ENCODE data around the gene CLRN1. TPM values are rescaled to one million over a fixed set of nuclear protein-coding genes. Genes with fewer than 3 reads are reported as not detected.

CLRN1 gene
- total RNA-seq, 1 donor from 2014 or later = not detected

- Mint-ChIP-seq H3K9me3 (ENCODE audit: unreplicated experiment) (no peaks in the 10 kb centered on the region), H3K27me3 (ENCODE audit: unreplicated experiment) (no peaks in the 10 kb centered on the region), H3K4me1 (ENCODE audit: unreplicated experiment) (no peaks in the 10 kb centered on the region), H3K36me3 (ENCODE audit: low read depth, unreplicated experiment) (no peaks in the 10 kb centered on the region), H3K27ac (ENCODE audit: unreplicated experiment) (no peak overlapping the region), H3K4me3 (ENCODE audit: unreplicated experiment) (no peak overlapping the region)
- DNase-seq (ENCODE audit: low spot score) = no peak
- no peak for TF ChIP-seq CTCF (IDR thresholded peaks at IDR 0.05; ENCODE audit: unreplicated experiment)
Measured at GRCh38 chr3:150890295-150890694, 82.2 kb downstream of the CLRN1 start.

GRCh38 chr3:150889106-150889505, 83.4 kb downstream of the CLRN1 start:
- Mint-ChIP-seq H3K36me3 (ENCODE audit: low read depth, unreplicated experiment) (no peaks in the 10 kb centered on the region), H3K4me3 (ENCODE audit: unreplicated experiment) (no peak overlapping the region), H3K27ac (ENCODE audit: unreplicated experiment) (no peak overlapping the region), H3K9me3 (ENCODE audit: unreplicated experiment) (no peaks in the 10 kb centered on the region), H3K4me1 (ENCODE audit: unreplicated experiment) (no peaks in the 10 kb centered on the region), H3K27me3 (ENCODE audit: unreplicated experiment) (no peaks in the 10 kb centered on the region)
- no peak for TF ChIP-seq CTCF (IDR thresholded peaks at IDR 0.05; ENCODE audit: unreplicated experiment)
- DNase-seq (ENCODE audit: low spot score) = no peak

DNA sequence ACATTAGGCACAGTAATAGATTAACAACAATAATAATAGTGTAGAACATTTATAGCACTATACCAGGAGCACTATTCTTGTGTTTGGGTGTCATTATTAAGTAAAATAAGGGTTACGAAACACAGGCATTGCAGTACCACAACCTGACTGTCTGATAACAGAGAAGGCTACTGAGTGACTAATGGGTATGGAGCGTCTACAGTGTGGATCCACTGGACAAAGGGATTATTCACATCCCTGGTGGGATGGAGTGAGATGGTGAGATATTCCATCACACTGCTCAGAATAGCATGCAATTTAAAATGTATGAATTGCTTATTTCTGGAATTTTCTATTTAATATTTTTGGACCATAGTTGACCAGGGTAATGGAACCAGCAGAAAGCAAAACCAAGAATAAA, 85.5 kb downstream of the CLRN1 start:
- H3K4me3 Mint-ChIP-seq (ENCODE audit: unreplicated experiment) = no peak overlapping the region
- no peaks in the 10 kb centered on the region for H3K4me1 Mint-ChIP-seq (ENCODE audit: unreplicated experiment)
- no peak for TF ChIP-seq CTCF (IDR thresholded peaks at IDR 0.05; ENCODE audit: unreplicated experiment)
- H3K36me3 Mint-ChIP-seq (ENCODE audit: low read depth, unreplicated experiment) = no peaks in the 10 kb centered on the region
- no peak overlapping the region for H3K27ac Mint-ChIP-seq (ENCODE audit: unreplicated experiment)
- no peaks in the 10 kb centered on the region for H3K27me3 Mint-ChIP-seq (ENCODE audit: unreplicated experiment)
- H3K9me3 Mint-ChIP-seq (ENCODE audit: unreplicated experiment) = no peaks in the 10 kb centered on the region
- no peak for DNase-seq (ENCODE audit: low spot score)

DNA sequence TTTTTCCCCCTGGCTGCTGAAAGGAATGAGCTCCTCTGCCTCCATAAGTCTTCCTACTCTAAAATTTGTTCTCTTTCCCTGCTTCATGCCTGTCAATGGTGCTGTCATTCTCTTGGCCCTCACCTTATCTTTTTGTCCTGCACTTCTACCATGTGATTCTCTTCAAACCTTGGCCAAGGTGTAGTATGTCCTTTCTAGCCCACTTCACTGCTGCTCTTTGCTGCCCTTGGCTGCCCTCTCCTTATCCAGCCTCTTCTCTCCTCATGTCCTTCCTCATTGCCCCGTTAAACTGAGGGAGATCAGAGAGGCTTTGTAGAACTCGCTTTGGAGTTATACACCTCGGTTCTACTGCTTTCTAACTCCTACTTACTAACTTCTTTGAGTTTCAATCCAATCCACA, 87.0 kb downstream of the CLRN1 start:
- Mint-ChIP-seq H3K27ac (ENCODE audit: unreplicated experiment) (no peak overlapping the region), H3K4me1 (ENCODE audit: unreplicated experiment) (no peaks in the 10 kb centered on the region), H3K4me3 (ENCODE audit: unreplicated experiment) (no peak overlapping the region)

More for the DNA sequence above, 87.0 kb downstream of the CLRN1 start:
- TF ChIP-seq CTCF (IDR thresholded peaks at IDR 0.05; ENCODE audit: unreplicated experiment) = no peak
- H3K27me3 Mint-ChIP-seq (ENCODE audit: unreplicated experiment) = no peaks in the 10 kb centered on the region
- no peaks in the 10 kb centered on the region for H3K9me3 Mint-ChIP-seq (ENCODE audit: unreplicated experiment)
- no peak for DNase-seq (ENCODE audit: low spot score)
- no peaks in the 10 kb centered on the region for H3K36me3 Mint-ChIP-seq (ENCODE audit: low read depth, unreplicated experiment)

All from endothelial cell (in vitro differentiated cells).